A549 (cell line): Measurements from ENCODE around the gene RHOT1. TPM values are rescaled to one million over a fixed set of nuclear protein-coding genes. Genes with fewer than 3 reads are reported as not detected.

Experiments used
- ATAC-seq, 2 experiments: fragments of 200-7000 bp in 1 of 2; fragments of >200 bp in 1 of 2; cut with Nextera tagmentation in 1 of 2; cut with Tn5 transposase in 1 of 2; 3 replicates each; pipeline versions ENCODE4 v1.8.0 to v1.9.1; 2018 to 2020; ENCODE audit warnings: mild to moderate bottlenecking in 1 of 2, moderate library complexity in 1 of 2
- CTCF ChIA-PET: fragments of 300-600 bp; sonication (Branson Sonifier 250); formaldehyde crosslinking; extraction: SDS; loops from one replicate; lab custom pipeline; 2021; ENCODE audit warnings: antibody characterized with exemption, inconsistent platforms; lab: Yijun Ruan, JAX
- POLR2A ChIA-PET: fragments of 350-600 bp; formaldehyde crosslinking; extraction: SDS; loops from one replicate; lab custom pipeline; 2021; ENCODE audit warnings: antibody characterized with exemption, inconsistent platforms; lab: Yijun Ruan, JAX
- DNase-seq, 2 experiments: peaks; one replicate each; pipeline versions ENCODE4 v3.0.0 to v3.0.0-alpha.2; 2011 to 2016; ENCODE audit warnings: low read depth in 1 of 2, low spot score in 1 of 2
- FAIRE-seq: peaks from 2 replicates; lab custom pipeline; 2011; peaks lifted over from hg19 to GRCh38; lab: Jason Lieb, UNC
- H3K27ac ChIP-seq, 2 experiments: fragments of >200 bp; sonication (Bioruptor Twin); formaldehyde crosslinking; 3 replicates each; pipeline ENCODE4 v1.5.1; 2016 to 2017
- H3K4me1 ChIP-seq: fragments of >200 bp; sonication (Bioruptor Twin); formaldehyde crosslinking; 3 replicates; pipeline ENCODE4 v1.6.1; 2016
- H3K4me2 ChIP-seq: fragments of >200 bp; sonication (Bioruptor Twin); formaldehyde crosslinking; 3 replicates; pipeline ENCODE4 v1.6.1; 2016
- H3K4me3 ChIP-seq: fragments of >200 bp; sonication (Bioruptor Twin); formaldehyde crosslinking; 3 replicates; pipeline ENCODE4 v1.5.1; 2016
- H3K9me3 ChIP-seq: fragments of >200 bp; sonication (Bioruptor Twin); formaldehyde crosslinking; 3 replicates; pipeline ENCODE4 v1.6.1; 2016
- BHLHE40 ChIP-seq: IDR thresholded peaks from 2 replicates; pipeline ENCODE4 v1.6.1; 2012; ENCODE audit warnings: low read depth, low read length, inconsistent platforms
- CBX8 ChIP-seq: fragments of 200-600 bp; sonication (generic); IDR thresholded peaks from 2 replicates; pipeline ENCODE4 v1.6.1; 2016
- CEBPB ChIP-seq, 2 experiments: fragments of >200 bp in 1 of 2; sonication (Bioruptor Twin) in 1 of 2; formaldehyde crosslinking in 1 of 2; IDR thresholded peaks; 2 replicates each; pipeline ENCODE4 v1.6.1; 2012 to 2016
- CHD4 ChIP-seq: fragments of 200-600 bp; sonication (generic); IDR thresholded peaks from 2 replicates; pipeline ENCODE4 v1.6.1; 2016; ENCODE audit warnings: antibody characterized with exemption, mild to moderate bottlenecking, borderline replicate concordance
- EP300 ChIP-seq, 2 experiments: fragments of >200 bp; sonication (Bioruptor Twin); formaldehyde crosslinking; IDR thresholded peaks; 2 replicates in 1 of 2; 3 replicates in 1 of 2; pipeline ENCODE4 v1.6.1; 2016 to 2017
- ESRRA ChIP-seq: fragments of 150-350 bp; IDR thresholded peaks from 2 replicates; pipeline ENCODE4 v1.6.1; 2014; ENCODE audit warnings: mild to moderate bottlenecking, low read length, borderline replicate concordance
- FOSL2 ChIP-seq, 2 experiments: fragments of 450-650 bp in 1 of 2; fragments of >200 bp in 1 of 2; sonication (Bioruptor Twin) in 1 of 2; formaldehyde crosslinking; IDR thresholded peaks; 2 replicates each; pipeline versions ENCODE4 v1.5.0 to v1.6.1; 2016 to 2020; ENCODE audit warnings: mild to moderate bottlenecking in 1 of 2, moderate library complexity in 1 of 2
- HOXB5 ChIP-seq: fragments of 250-450 bp; sonication (Bioruptor Pico); IDR thresholded peaks from 2 replicates; pipeline ENCODE4 v1.5.0; 2020; ENCODE audit warnings: mild to moderate bottlenecking, moderate library complexity
- KDM5A ChIP-seq: fragments of 200-600 bp; sonication (generic); IDR thresholded peaks from 2 replicates; pipeline ENCODE4 v1.6.1; 2016; ENCODE audit warnings: antibody characterized with exemption, mild to moderate bottlenecking
- MAZ ChIP-seq: fragments of 150-350 bp; IDR thresholded peaks from 2 replicates; pipeline ENCODE4 v1.6.1; 2014; ENCODE audit warnings: antibody characterized with exemption, low read depth, low read length, borderline replicate concordance
- MYC ChIP-seq: IDR thresholded peaks from 2 replicates; pipeline ENCODE4 v1.6.1; 2012; ENCODE audit warnings: mild to moderate bottlenecking, inconsistent platforms, low read length, improper control_type of control experiment, borderline replicate concordance
- NFE2L2 ChIP-seq: fragments of 150-350 bp; conservative IDR thresholded peaks from 2 replicates; pipeline ENCODE4 v1.6.1; 2014; ENCODE audit warnings: low read length
- RARB ChIP-seq: fragments of 250-450 bp; sonication (Bioruptor Pico); IDR thresholded peaks from 2 replicates; pipeline ENCODE4 v1.8.0; 2021; ENCODE audit warnings: mild to moderate bottlenecking, moderate library complexity
- RCOR1 ChIP-seq: fragments of 150-350 bp; IDR thresholded peaks from 2 replicates; pipeline ENCODE4 v1.6.1; 2014; ENCODE audit warnings: antibody characterized with exemption, low read length, low read depth
- SREBF2 ChIP-seq: fragments of 450-650 bp; IDR thresholded peaks from 2 replicates; pipeline ENCODE4 v1.6.1; 2014; ENCODE audit warnings: mild to moderate bottlenecking, moderate library complexity
- ZNF302 ChIP-seq: fragments of 250-450 bp; sonication (Bioruptor Pico); IDR thresholded peaks from 2 replicates; pipeline ENCODE4 v1.9.0; 2021; ENCODE audit warnings: inconsistent platforms, mild to moderate bottlenecking, moderate library complexity
- WGBS: methylation state at CpG from one replicate; pipeline ENCODE4 v1.1.6; 2017; ENCODE audit errors: missing lambda C conversion rate; 5-methylcytosine and 5-hydroxymethylcytosine counted together
- polyA plus RNA-seq, 4 experiments: library from polyadenylated mRNA; depleted of rRNA in 3 of 4; stranded (reverse); fragments of >200 nt; fragmentation: RNase III in 1 of 4; extraction: RNeasy Plus Mini Kit Qiagen cat#74134 plus additional on column Dnase treatment in 1 of 4; gene quantifications; 2 replicates in 3 of 4; 3 replicates in 1 of 4; pipeline ENCODE4 v1.2.3, GENCODE V29; 2011 to 2017
- TF ChIP-seq, protein P1 (sequence below): fragments of 200-600 bp; sonication (generic); IDR thresholded peaks from 2 replicates; pipeline ENCODE4 v1.6.1; 2016; ENCODE audit warnings: antibody characterized with exemption, mild to moderate bottlenecking, moderate library complexity
- TF ChIP-seq, protein P2 (sequence below): fragments of 450-650 bp; IDR thresholded peaks from 2 replicates; pipeline ENCODE4 v1.6.1; 2014; ENCODE audit warnings: antibody characterized with exemption

RHOT1 gene
- polyA plus RNA-seq, 2 of the 4 experiments (the other 2 are of a cell fraction) = 26.6 to 109 TPM

DNA sequence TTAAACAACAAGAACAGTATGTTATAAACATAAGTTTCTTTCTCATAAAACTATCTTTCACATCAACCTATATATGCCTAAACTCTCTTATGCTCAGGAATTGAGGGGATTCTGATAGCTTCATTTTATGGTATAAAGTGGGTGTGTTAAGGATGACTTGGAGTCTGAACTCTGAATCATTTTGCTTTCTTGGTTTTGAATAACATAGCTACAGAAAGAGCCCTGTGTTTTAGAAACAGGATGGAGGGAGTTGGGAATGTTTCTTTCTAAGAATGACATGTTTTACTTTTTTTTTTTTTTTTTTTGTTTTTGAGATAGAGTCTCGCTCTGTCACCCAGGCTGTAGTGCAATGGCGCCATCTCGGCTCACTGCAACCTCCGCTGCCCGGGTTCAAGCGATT, 50.1 kb downstream of the RHOT1 start:
- WGBS = 98% methylated on average over 6 of the region's 6 CpGs
- FAIRE-seq = peak; percentile 61
- ChIA-PET CTCF (interaction anchor here (0.7 to 2.4 kb wide), 4 partner anchors 11 to 136 kb away, joined by 3 to 13 read pairs (median 3); no protein-coding TSS in a partner anchor), POLR2A (no interaction called here)
- H3K4me1 ChIP-seq = peaks cover 21% of the 10 kb centered on the region
- TF ChIP-seq KDM5A (no peak), BHLHE40 (no peak), NFE2L2 (no peak), CBX8 (no peak), RARB (CRISPR knock-in tag) (no peak), MYC (no peak), FOSL2 (IDR thresholded peaks at IDR 0.05) (no peak), FOSL2 (CRISPR knock-in tag; IDR thresholded peaks at IDR 0.05) (no peak), EP300 (IDR thresholded peaks at IDR 0.05) (no peak), SREBF2 (no peak), MAZ (no peak), ZNF302 (CRISPR knock-in tag) (no peak)
- TF ChIP-seq, protein P1, sequence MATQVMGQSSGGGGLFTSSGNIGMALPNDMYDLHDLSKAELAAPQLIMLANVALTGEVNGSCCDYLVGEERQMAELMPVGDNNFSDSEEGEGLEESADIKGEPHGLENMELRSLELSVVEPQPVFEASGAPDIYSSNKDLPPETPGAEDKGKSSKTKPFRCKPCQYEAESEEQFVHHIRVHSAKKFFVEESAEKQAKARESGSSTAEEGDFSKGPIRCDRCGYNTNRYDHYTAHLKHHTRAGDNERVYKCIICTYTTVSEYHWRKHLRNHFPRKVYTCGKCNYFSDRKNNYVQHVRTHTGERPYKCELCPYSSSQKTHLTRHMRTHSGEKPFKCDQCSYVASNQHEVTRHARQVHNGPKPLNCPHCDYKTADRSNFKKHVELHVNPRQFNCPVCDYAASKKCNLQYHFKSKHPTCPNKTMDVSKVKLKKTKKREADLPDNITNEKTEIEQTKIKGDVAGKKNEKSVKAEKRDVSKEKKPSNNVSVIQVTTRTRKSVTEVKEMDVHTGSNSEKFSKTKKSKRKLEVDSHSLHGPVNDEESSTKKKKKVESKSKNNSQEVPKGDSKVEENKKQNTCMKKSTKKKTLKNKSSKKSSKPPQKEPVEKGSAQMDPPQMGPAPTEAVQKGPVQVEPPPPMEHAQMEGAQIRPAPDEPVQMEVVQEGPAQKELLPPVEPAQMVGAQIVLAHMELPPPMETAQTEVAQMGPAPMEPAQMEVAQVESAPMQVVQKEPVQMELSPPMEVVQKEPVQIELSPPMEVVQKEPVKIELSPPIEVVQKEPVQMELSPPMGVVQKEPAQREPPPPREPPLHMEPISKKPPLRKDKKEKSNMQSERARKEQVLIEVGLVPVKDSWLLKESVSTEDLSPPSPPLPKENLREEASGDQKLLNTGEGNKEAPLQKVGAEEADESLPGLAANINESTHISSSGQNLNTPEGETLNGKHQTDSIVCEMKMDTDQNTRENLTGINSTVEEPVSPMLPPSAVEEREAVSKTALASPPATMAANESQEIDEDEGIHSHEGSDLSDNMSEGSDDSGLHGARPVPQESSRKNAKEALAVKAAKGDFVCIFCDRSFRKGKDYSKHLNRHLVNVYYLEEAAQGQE = no peak
- TF ChIP-seq, protein P2, sequence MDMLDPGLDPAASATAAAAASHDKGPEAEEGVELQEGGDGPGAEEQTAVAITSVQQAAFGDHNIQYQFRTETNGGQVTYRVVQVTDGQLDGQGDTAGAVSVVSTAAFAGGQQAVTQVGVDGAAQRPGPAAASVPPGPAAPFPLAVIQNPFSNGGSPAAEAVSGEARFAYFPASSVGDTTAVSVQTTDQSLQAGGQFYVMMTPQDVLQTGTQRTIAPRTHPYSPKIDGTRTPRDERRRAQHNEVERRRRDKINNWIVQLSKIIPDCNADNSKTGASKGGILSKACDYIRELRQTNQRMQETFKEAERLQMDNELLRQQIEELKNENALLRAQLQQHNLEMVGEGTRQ = no peak
- ATAC-seq = peak in 1 of 2 experiments; percentile 48; a peak in 3 of 6 replicates
- no peak overlapping the region for H3K4me3 ChIP-seq
- no peak for DNase-seq
- H3K9me3 ChIP-seq = no peaks in the 10 kb centered on the region
- no peak overlapping the region for H3K27ac ChIP-seq
- H3K4me2 ChIP-seq = peak overlapping the region; percentile 59; the same call in 2 of the 3 replicates

DNA sequence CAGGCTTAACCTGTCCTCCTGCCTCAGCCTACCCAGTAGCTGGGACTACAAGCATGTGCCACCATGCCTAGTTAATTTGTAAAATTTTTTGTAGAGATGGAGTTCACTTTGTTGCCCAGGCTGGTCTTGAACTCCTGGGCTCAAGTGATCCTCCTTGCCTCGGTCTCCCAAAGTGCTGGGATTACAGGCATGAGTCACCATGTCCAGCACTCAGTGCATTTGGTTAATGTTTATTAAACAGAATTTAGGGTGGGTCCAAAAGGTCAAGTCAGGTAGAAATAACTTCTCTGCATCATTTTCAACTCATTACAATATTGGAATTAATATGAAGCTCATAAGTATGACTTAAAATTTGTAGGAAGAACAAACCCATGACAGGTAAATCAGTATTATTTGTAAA, 55.7 kb downstream of the RHOT1 start:
- no peak for ATAC-seq
- POLR2A ChIA-PET = no interaction called here
- FAIRE-seq = peak; percentile 39
- Histone ChIP-seq H3K4me2 (peak overlapping the region; percentile 23; the same call in 1 of the 3 replicates), H3K4me1 (peaks cover 17% of the 10 kb centered on the region), H3K27ac (peak overlapping the region in 1 of 2 experiments; percentile 28; a peak in 1 of 6 replicates), H3K4me3 (no peak overlapping the region), H3K9me3 (no peaks in the 10 kb centered on the region)
- no peak for TF ChIP-seq FOSL2 (IDR thresholded peaks at IDR 0.05)
- peak; percentile 25; the same call in 1 of the 2 replicates for TF ChIP-seq FOSL2 (CRISPR knock-in tag; IDR thresholded peaks at IDR 0.05)
- no peak for TF ChIP-seq ESRRA
- no peak for TF ChIP-seq RCOR1
- CTCF ChIA-PET = interaction anchor here (0.6 to 3.4 kb wide), 5 partner anchors 13 to 121 kb away, joined by 3 to 17 read pairs (median 4); partner anchors contain the start of gene RHOT1
- 63% methylated on average over 1 of the region's 1 CpG for WGBS
- DNase-seq = no peak

DNA sequence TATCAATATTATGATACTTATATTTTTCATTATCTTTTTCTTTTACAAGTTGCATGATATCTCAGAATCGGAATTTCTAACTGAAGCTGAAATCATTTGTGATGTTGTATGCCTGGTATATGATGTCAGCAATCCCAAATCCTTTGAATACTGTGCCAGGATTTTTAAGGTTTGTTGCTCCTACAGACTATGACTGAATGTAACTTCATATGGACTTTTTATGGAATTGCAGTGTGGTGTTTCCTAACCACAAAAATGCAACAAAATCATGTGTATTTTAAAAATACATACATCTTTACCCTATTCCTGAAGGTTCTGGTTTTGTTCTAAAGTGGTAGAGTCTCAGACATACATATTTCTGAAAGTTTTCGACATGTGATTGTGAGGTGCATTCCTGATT, 64.6 kb downstream of the RHOT1 start:
- no peak for TF ChIP-seq CEBPB (IDR thresholded peaks at IDR 0.05)
- no peak for TF ChIP-seq CHD4
- TF ChIP-seq HOXB5 (CRISPR knock-in tag) = no peak
- TF ChIP-seq, protein P1 = no peak
- TF ChIP-seq, all 56 proteins: peak for 0
- DNase-seq = no peak
- H3K9me3 ChIP-seq = no peaks in the 10 kb centered on the region
- H3K4me2 ChIP-seq = no peak overlapping the region
- ATAC-seq = no peak
- 88% methylated on average over 2 of the region's 2 CpGs for WGBS
- ChIA-PET POLR2A (no interaction called here), CTCF (interaction anchor here (1.2 to 2.3 kb wide), 3 partner anchors 12 to 113 kb away, joined by 3 to 8 read pairs (median 8); partner anchors contain the start of gene RHOT1)
- peaks cover 11% of the 10 kb centered on the region for H3K4me1 ChIP-seq
- H3K4me3 ChIP-seq = no peak overlapping the region
- FAIRE-seq = peak; percentile 79
- no peak overlapping the region for H3K27ac ChIP-seq
